DMS153 treated with DMSO at 0.1 percent for 48 hours (cell line): ENCODE results near the gene CFTR.
"Not testable (repeated sequence)": the region's sequence is repeated elsewhere in the genome, so short reads cannot be mapped to it uniquely, and the experiment has no call there.

Source experiments
- DNase-seq: peaks from one replicate; lab custom pipeline; 2025; ENCODE audit not compliant: unreplicated experiment; lab: John Stamatoyannopoulos, UW

CFTR gene

GRCh38 chr7:117479225-117480054, at the start of gene CFTR:
Gene CFTR, plus strand, starts transcription at chr7:117480025. Its CDS starts 70 bp downstream, at chr7:117480095.
- no peak for DNase-seq

- no peak for DNase-seq
Measured at GRCh38 chr7:117435475-117436043, 44.3 kb upstream of the CFTR start.

GRCh38 chr7:117444646-117445045, 35.2 kb upstream of the CFTR start:
- no peak for DNase-seq

- DNase-seq: no peak
Measured at GRCh38 chr7:117445206-117445605, 34.6 kb upstream of the CFTR start.

GRCh38 chr7:117446220-117446815, 33.5 kb upstream of the CFTR start:
- DNase-seq: no peak

- no peak for DNase-seq
Measured at GRCh38 chr7:117448655-117449054, 31.2 kb upstream of the CFTR start.

- peak; percentile 52 for DNase-seq
Measured at GRCh38 chr7:117458977-117459583, 20.7 kb upstream of the CFTR start.

- DNase-seq: no peak
Measured at GRCh38 chr7:117459735-117460134, 20.1 kb upstream of the CFTR start.

GRCh38 chr7:117460815-117461214, 19.0 kb upstream of the CFTR start:
- not testable (repeated sequence) for DNase-seq

GRCh38 chr7:117468174-117468573, 11.7 kb upstream of the CFTR start:
- DNase-seq: no peak

GRCh38 chr7:117470777-117471176, 9.0 kb upstream of the CFTR start:
- no peak for DNase-seq

- no peak for DNase-seq
Measured at GRCh38 chr7:117472335-117472734, 7.5 kb upstream of the CFTR start.

GRCh38 chr7:117476557-117477215, 3.1 kb upstream of the CFTR start:
- no peak for DNase-seq

GRCh38 chr7:117478836-117479224, 995 bp upstream of the CFTR start:
- no peak for DNase-seq

- no peak for DNase-seq
Measured at GRCh38 chr7:117480055-117480362, 184 bp downstream of the CFTR start.

- DNase-seq: no peak
Measured at GRCh38 chr7:117480978-117481377, 1.2 kb downstream of the CFTR start.

GRCh38 chr7:117485118-117485620, 5.3 kb downstream of the CFTR start:
- DNase-seq: no peak

- no peak for DNase-seq
Measured at GRCh38 chr7:117489016-117489415, 9.2 kb downstream of the CFTR start.

- no peak for DNase-seq
Measured at GRCh38 chr7:117489430-117489829, 9.6 kb downstream of the CFTR start.

- no peak for DNase-seq
Measured at GRCh38 chr7:117489911-117490310, 10.1 kb downstream of the CFTR start.

- DNase-seq: no peak
Measured at GRCh38 chr7:117492649-117493048, 12.8 kb downstream of the CFTR start.
